Body of pancreas (tissue), 4 donors: Measurements from ENCODE around the gene PUSL1. TPM values are rescaled to one million over a fixed set of nuclear protein-coding genes. Genes with fewer than 3 reads are reported as not detected.

Source experiments
- ATAC-seq: fragments of 150-250 bp; one replicate; pipeline ENCODE4 v1.9.1; 2016
- DNase-seq, 4 donors: peaks; one replicate each; pipeline ENCODE4 v3.0.0-alpha.2; 2019
- H3K27ac ChIP-seq, 4 donors: fragments of 200-600 bp; sonication (generic); 1 replicate in 3 of 4; 2 replicates in 1 of 4; pipeline versions ENCODE4 v1.5.1 to v1.6.1; 2016 to 2019; ENCODE audit warnings: mild to moderate bottlenecking in 1 of 4, mixed read lengths in 1 of 4, moderate library complexity in 1 of 4
- H3K27me3 ChIP-seq, 2 donors: fragments of 200-600 bp; sonication (generic); one replicate each; pipeline ENCODE4 v1.6.0; 2016; ENCODE audit warnings: mild to moderate bottlenecking in 1 of 2
- H3K36me3 ChIP-seq, 2 donors: fragments of 200-600 bp; sonication (generic); replicated peaks in 1 of 2; 2 replicates each; pipeline ENCODE4 v1.5.1; 2016; ENCODE audit warnings: low read depth in 2 of 2; ENCODE audit not compliant: insufficient read depth in 1 of 2
- H3K4me1 ChIP-seq: fragments of 200-600 bp; sonication (generic); one replicate; pipeline ENCODE4 v1.6.0; 2016
- H3K4me3 ChIP-seq, 2 donors: fragments of 200-600 bp; sonication (generic); 1 replicate in 1 of 2; 2 replicates in 1 of 2; pipeline ENCODE4 v1.5.1; 2016 to 2019
- H3K9me3 ChIP-seq, 3 donors: fragments of 200-600 bp; sonication (generic); 1 replicate in 2 of 3; 2 replicates in 1 of 3; pipeline ENCODE4 v1.5.1; 2016
- CTCF ChIP-seq, 7 experiments: fragments of 450-650 bp in 4 of 7; fragments of 200-600 bp in 3 of 7; sonication (generic) in 3 of 7; IDR thresholded peaks; one replicate each; pipeline ENCODE4 v1.5.1; 2016 to 2019; ENCODE audit warnings: antibody characterized with exemption in 7 of 7
- POLR2A ChIP-seq, 3 donors: fragments of 450-650 bp; IDR thresholded peaks; one replicate each; pipeline ENCODE4 v1.6.1; 2016; ENCODE audit warnings: antibody characterized with exemption in 3 of 3, mild to moderate bottlenecking in 2 of 3
- WGBS, 2 donors: methylation state at CpG; one replicate each; pipeline ENCODE4 v1.1.5; 2017; 5-methylcytosine and 5-hydroxymethylcytosine counted together
- intact Hi-C: fragments of 100-400 bp; cut with DNase I; formaldehyde crosslinking; loops from one replicate; pipeline ENCODE4 v1.15.1; 2023
- total RNA-seq, 2 donors: library from RNA; depleted of rRNA; stranded (reverse); fragments of >200 nt; gene quantifications; one replicate each; pipeline ENCODE4 v1.1.0, GENCODE V29; 2016

PUSL1 gene
- total RNA-seq, 2 donors from 2014 or later: 20.2 to 20.8 TPM

GRCh38 chr1:1347663-1348419 lies 39.4 kb downstream of the PUSL1 start:
- Histone ChIP-seq H3K4me1 (peaks cover 46% of the 10 kb centered on the region), H3K36me3 (no peaks in the 10 kb centered on the region)

GRCh38 chr1:1348420-1349255 lies 40.2 kb downstream of the PUSL1 start:
- TF ChIP-seq POLR2A (IDR thresholded peaks at IDR 0.05) (no peak), CTCF (IDR thresholded peaks at IDR 0.05) (no peak)
- Histone ChIP-seq H3K9me3 (no peaks in the 10 kb centered on the region), H3K27ac (peak overlapping the region; percentile 67 to 88 (median 82)), H3K36me3 (no peaks in the 10 kb centered on the region), H3K4me3 (peak overlapping the region; percentile 2 to 56), H3K4me1 (peaks cover 54% of the 10 kb centered on the region), H3K27me3 (peaks cover 0 to 13% of the 10 kb centered on the region in 2 donors)
- DNase-seq: peak; percentile 54 to 67 (median 60)
- ATAC-seq: peak; percentile 47
- intact Hi-C loops: no loop called here
- 0% methylated on average over 82 of the region's 109 CpGs; no CpG with 5 or more reads in 1 of the 2 donors for WGBS, 2 donors

More at GRCh38 chr1:1347663-1348419, 39.4 kb downstream of the PUSL1 start:
- Histone ChIP-seq H3K4me3 (peak overlapping the region; percentile 2 to 56), H3K27ac (peak overlapping the region; percentile 67 to 88 (median 82)), H3K27me3 (peaks cover 0 to 7% of the 10 kb centered on the region in 2 donors), H3K9me3 (no peaks in the 10 kb centered on the region)
- intact Hi-C loops: no loop called here
- ATAC-seq (peak; percentile 40), DNase-seq (peak; percentile 59 to 81 (median 75))
- 17% methylated on average over 7 to 26 of the region's 26 CpGs for WGBS, 2 donors
- TF ChIP-seq CTCF (IDR thresholded peaks at IDR 0.05) (no peak), POLR2A (IDR thresholded peaks at IDR 0.05) (peak; percentile 45 to 69 (median 58))

- Histone ChIP-seq H3K27ac (peak within 1 kb of the TSS; percentile 67 to 88 (median 82)), H3K27me3 (peaks cover 0 to 21% of the 10 kb centered on the region in 2 donors), H3K9me3 (no peaks in the 10 kb centered on the region), H3K4me3 (peak within 1 kb of the TSS; percentile 2 to 56), H3K4me1 (peaks cover 56% of the 10 kb centered on the region), H3K36me3 (no peaks in the 10 kb centered on the region)
- intact Hi-C loops: no loop called here
- TF ChIP-seq POLR2A (IDR thresholded peaks at IDR 0.05) (peak in 1 of 3 donors; percentile 16), CTCF (IDR thresholded peaks at IDR 0.05) (peak; percentile 20 to 76 (median 44))
- whole genome bisulfite sequencing, 2 donors: 1% methylated on average over 47 of the region's 122 CpGs; no CpG with 5 or more reads in 1 of the 2 donors
- peak; percentile 48 to 75 (median 69) for DNase-seq
- peak; percentile 76 for ATAC-seq
These were observed 41.0 kb downstream of the PUSL1 start, which contains the start of gene DVL1 for GRCh38 chr1:1349256-1350012. DVL1 (minus strand) TSS chr1:1349418; CDS start chr1:1349065, 353 bp downstream.

GRCh38 chr1:1351511-1352427 lies 43.4 kb downstream of the PUSL1 start:
- no peak overlapping the region for H3K4me3 ChIP-seq
- H3K27me3 ChIP-seq: peaks cover 0 to 27% of the 10 kb centered on the region in 2 donors
- no peak for ATAC-seq
- DNase-seq: no peak
- H3K4me1 ChIP-seq: peaks cover 38% of the 10 kb centered on the region
- no peaks in the 10 kb centered on the region for H3K9me3 ChIP-seq
- no peak for TF ChIP-seq POLR2A (IDR thresholded peaks at IDR 0.05)
- TF ChIP-seq CTCF (IDR thresholded peaks at IDR 0.05): no peak
- intact Hi-C loops: no loop called here
- 65 to 67% methylated on average over 15 to 28 of the region's 29 CpGs for WGBS, 2 donors
- no peak overlapping the region for H3K27ac ChIP-seq
- no peaks in the 10 kb centered on the region for H3K36me3 ChIP-seq
